MM.1S (cell line): ENCODE results near the gene TTC34.

Source experiments
- EZH2phosphoT487 ChIP-seq: fragments of 300-600 bp; sonication (generic); IDR thresholded peaks from 2 replicates; pipeline ENCODE4 v1.6.1; 2018; ENCODE audit warnings: antibody characterized with exemption, low read length
- TF ChIP-seq, protein P1 (sequence below): fragments of 300-600 bp; sonication (generic); IDR thresholded peaks from 2 replicates; pipeline ENCODE4 v1.5.1; 2016; ENCODE audit warnings: antibody characterized with exemption, low read length, mixed read lengths

DNA sequence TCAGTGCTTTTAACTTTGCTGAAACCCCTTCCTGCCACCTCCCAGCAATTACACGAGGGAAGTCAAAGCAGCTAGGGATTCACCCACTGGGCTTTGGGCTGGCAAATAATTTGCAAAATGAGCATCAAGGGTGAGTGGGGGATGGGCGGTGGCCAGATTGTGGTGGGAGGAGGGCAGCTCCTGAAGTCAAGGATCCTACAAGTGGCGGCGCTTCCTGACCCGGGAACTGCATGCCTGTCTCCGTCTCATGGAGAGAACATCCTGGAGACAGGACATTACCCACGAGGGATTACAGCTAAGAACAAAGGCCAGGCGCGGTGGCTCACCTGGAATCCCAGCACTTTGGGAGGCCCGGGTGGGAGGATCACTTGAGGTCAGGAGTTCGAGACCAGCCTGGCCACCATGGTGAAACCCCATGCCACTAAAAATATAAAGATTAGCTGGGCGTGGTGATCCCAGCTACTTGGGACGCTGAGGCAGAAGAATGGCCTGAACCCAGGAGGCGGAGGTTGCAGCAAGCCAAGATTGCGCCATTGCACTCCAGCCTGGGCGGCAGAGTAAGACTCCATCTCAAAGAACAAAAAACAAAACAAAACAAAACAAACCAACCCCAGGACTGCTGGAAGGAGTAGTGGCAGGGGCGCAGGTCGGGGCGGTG, 12.9 kb downstream of the TTC34 start:
- TF ChIP-seq, protein P1, sequence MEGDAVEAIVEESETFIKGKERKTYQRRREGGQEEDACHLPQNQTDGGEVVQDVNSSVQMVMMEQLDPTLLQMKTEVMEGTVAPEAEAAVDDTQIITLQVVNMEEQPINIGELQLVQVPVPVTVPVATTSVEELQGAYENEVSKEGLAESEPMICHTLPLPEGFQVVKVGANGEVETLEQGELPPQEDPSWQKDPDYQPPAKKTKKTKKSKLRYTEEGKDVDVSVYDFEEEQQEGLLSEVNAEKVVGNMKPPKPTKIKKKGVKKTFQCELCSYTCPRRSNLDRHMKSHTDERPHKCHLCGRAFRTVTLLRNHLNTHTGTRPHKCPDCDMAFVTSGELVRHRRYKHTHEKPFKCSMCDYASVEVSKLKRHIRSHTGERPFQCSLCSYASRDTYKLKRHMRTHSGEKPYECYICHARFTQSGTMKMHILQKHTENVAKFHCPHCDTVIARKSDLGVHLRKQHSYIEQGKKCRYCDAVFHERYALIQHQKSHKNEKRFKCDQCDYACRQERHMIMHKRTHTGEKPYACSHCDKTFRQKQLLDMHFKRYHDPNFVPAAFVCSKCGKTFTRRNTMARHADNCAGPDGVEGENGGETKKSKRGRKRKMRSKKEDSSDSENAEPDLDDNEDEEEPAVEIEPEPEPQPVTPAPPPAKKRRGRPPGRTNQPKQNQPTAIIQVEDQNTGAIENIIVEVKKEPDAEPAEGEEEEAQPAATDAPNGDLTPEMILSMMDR, result no peak
- no peak for TF ChIP-seq EZH2phosphoT487
